Astrocyte of the spinal cord (primary cell): ENCODE data around the gene CPEB2.
A peak's percentile ranks its signal among the peaks of the same experiment; 100 is the strongest.

Source experiments
- DNase-seq: peaks from one replicate; pipeline ENCODE4 v3.0.0; 2011; ENCODE audit warnings: low read depth, low spot score
- H3K4me3 ChIP-seq: 2 replicates; pipeline ENCODE4 v1.5.1; 2011; ENCODE audit warnings: low read depth, mild to moderate bottlenecking, low read length, moderate library complexity
- CTCF ChIP-seq: IDR thresholded peaks from 2 replicates; pipeline ENCODE4 v1.5.1; 2012; ENCODE audit warnings: low read depth, mild to moderate bottlenecking, low read length, inconsistent platforms
- in situ Hi-C: cut with HindIII; loops from 2 replicates; pipeline ENCODE4 v1.10.0; 2017; ENCODE audit warnings: low sequenced_read_pairs

Gene CPEB2

GRCh38 chr4:14984448-14984847 lies 17.8 kb upstream of the CPEB2 start:
- no peak overlapping the region for H3K4me3 ChIP-seq
- TF ChIP-seq CTCF = no peak
- in situ Hi-C loops = no loop called here
- DNase-seq = no peak

GRCh38 chr4:14985161-14985560 lies 17.1 kb upstream of the CPEB2 start:
- no peak for DNase-seq
- no peak overlapping the region for H3K4me3 ChIP-seq
- in situ Hi-C loops = no loop called here
- TF ChIP-seq CTCF = no peak

- no peak for TF ChIP-seq CTCF
- no peak for DNase-seq
- in situ Hi-C loops = no loop called here
- H3K4me3 ChIP-seq = no peak overlapping the region
These were observed 16.4 kb upstream of the CPEB2 start for GRCh38 chr4:14985843-14986242.

GRCh38 chr4:14987054-14987453 lies 15.2 kb upstream of the CPEB2 start:
- H3K4me3 ChIP-seq = no peak overlapping the region
- in situ Hi-C loops = no loop called here
- no peak for DNase-seq
- TF ChIP-seq CTCF = no peak

GRCh38 chr4:14990484-14990883 lies 11.8 kb upstream of the CPEB2 start:
- H3K4me3 ChIP-seq = no peak overlapping the region
- no peak for TF ChIP-seq CTCF
- DNase-seq = no peak
- in situ Hi-C loops = no loop called here

- peak; percentile 29 for DNase-seq
These were observed 8.0 kb upstream of the CPEB2 start for GRCh38 chr4:14994242-14994641.

More at GRCh38 chr4:14994242-14994641, 8.0 kb upstream of the CPEB2 start:
- TF ChIP-seq CTCF = no peak
- in situ Hi-C loops = no loop called here
- H3K4me3 ChIP-seq = no peak overlapping the region
